ENCODE results near the gene PRR23E. TPM values are rescaled to one million over a fixed set of nuclear protein-coding genes. Genes with fewer than 3 reads are reported as not detected.

Gene PRR23E
- total RNA-seq, 1 donor from 2014 or later = not detected

DNA sequence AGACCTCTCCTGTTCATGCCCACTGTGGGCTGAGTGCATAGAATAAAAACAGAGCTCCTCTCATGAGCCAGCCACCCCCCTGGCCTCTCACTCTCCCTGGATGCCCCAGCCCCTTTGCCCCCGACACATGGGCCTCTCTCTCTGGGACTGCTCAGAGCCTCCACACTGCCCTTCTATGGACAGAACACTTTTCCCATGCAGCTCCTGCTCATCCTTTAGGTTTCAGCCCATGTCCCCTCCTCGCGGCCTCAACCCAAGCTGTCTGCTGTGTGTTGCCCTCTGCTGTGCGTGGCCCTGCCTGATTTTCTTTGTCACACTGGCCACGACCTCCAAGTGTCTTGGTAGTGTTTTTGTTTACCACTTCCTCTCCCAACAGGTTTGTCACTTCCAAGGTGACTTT lies 20.7 kb upstream of the PRR23E start:
- Histone ChIP-seq H3K27me3 (ENCODE audit: insufficient read depth, low read length) (no peaks in the 10 kb centered on the region), H3K4me1 (ENCODE audit: insufficient read depth, low read length) (peaks cover 25% of the 10 kb centered on the region), H3K36me3 (ENCODE audit: insufficient read depth, low read length) (no peaks in the 10 kb centered on the region), H3K27ac (ENCODE audit: low read depth, low read length) (no peak overlapping the region), H4K20me1 (ENCODE audit: insufficient read depth, low read length) (no peaks in the 10 kb centered on the region), H3K9ac (ENCODE audit: low read length) (no peak overlapping the region), H3K79me2 (ENCODE audit: insufficient read depth, low read length) (no peaks in the 10 kb centered on the region), H3K4me2 (ENCODE audit: low read length) (no peak overlapping the region), H2AFZ (ENCODE audit: low read depth, low read length) (no peak overlapping the region), H3K4me3 (ENCODE audit: insufficient read depth, low read depth, low read length) (no peak overlapping the region), H3K9me3 (ENCODE audit: insufficient read depth, low read depth, low read length) (no peaks in the 10 kb centered on the region)
- Mint-ChIP-seq H3K9me3 (ENCODE audit: unreplicated experiment) (peaks cover 7% of the 10 kb centered on the region), H3K4me1 (ENCODE audit: low read depth, unreplicated experiment) (peaks cover 20% of the 10 kb centered on the region), H3K4me3 (ENCODE audit: unreplicated experiment) (no peak overlapping the region), H3K36me3 (ENCODE audit: low read depth, unreplicated experiment) (no peaks in the 10 kb centered on the region), H3K27ac (ENCODE audit: unreplicated experiment) (no peak overlapping the region), H3K27me3 (ENCODE audit: low read depth, unreplicated experiment) (peaks cover 28% of the 10 kb centered on the region)
- FAIRE-seq = no peak
- no peak for DNase-seq (ENCODE audit: low read depth)
- no peak for TF ChIP-seq EZH2 (IDR thresholded peaks at IDR 0.05; ENCODE audit: insufficient read depth, low read length)
- no peak for TF ChIP-seq CTCF (IDR thresholded peaks at IDR 0.05; ENCODE audit: insufficient read depth, low read depth, low read length)

GRCh38 chr3:127172781-127173515 lies 20.0 kb upstream of the PRR23E start:
- Mint-ChIP-seq H3K27me3 (ENCODE audit: low read depth, unreplicated experiment) (peaks cover 21% of the 10 kb centered on the region), H3K4me3 (ENCODE audit: unreplicated experiment) (no peak overlapping the region), H3K27ac (ENCODE audit: unreplicated experiment) (peak overlapping the region; percentile 58), H3K36me3 (ENCODE audit: low read depth, unreplicated experiment) (no peaks in the 10 kb centered on the region), H3K4me1 (ENCODE audit: low read depth, unreplicated experiment) (peaks cover 20% of the 10 kb centered on the region), H3K9me3 (ENCODE audit: unreplicated experiment) (peaks cover 7% of the 10 kb centered on the region)
- H3K4me1 ChIP-seq (ENCODE audit: insufficient read depth, low read length) = peaks cover 25% of the 10 kb centered on the region
- no peaks in the 10 kb centered on the region for H3K9me3 ChIP-seq (ENCODE audit: insufficient read depth, low read depth, low read length)
- TF ChIP-seq EZH2 (IDR thresholded peaks at IDR 0.05; ENCODE audit: insufficient read depth, low read length) (no peak), CTCF (IDR thresholded peaks at IDR 0.05; ENCODE audit: insufficient read depth, low read depth, low read length) (no peak)
- H3K9ac ChIP-seq (ENCODE audit: low read length) = peak overlapping the region; percentile 49
- peak overlapping the region; percentile 47 for H2AFZ ChIP-seq (ENCODE audit: low read depth, low read length)
- H3K79me2 ChIP-seq (ENCODE audit: insufficient read depth, low read length) = no peaks in the 10 kb centered on the region
- no peaks in the 10 kb centered on the region for H3K36me3 ChIP-seq (ENCODE audit: insufficient read depth, low read length)
- peak overlapping the region; percentile 78 for H3K4me2 ChIP-seq (ENCODE audit: low read length)
- H3K27ac ChIP-seq (ENCODE audit: low read depth, low read length) = peak overlapping the region; percentile 41
- no peaks in the 10 kb centered on the region for H4K20me1 ChIP-seq (ENCODE audit: insufficient read depth, low read length)
- H3K4me3 ChIP-seq (ENCODE audit: insufficient read depth, low read depth, low read length) = no peak overlapping the region
- no peaks in the 10 kb centered on the region for H3K27me3 ChIP-seq (ENCODE audit: insufficient read depth, low read length)
- DNase-seq (ENCODE audit: low read depth) = peak; percentile 79
- FAIRE-seq = no peak

DNA sequence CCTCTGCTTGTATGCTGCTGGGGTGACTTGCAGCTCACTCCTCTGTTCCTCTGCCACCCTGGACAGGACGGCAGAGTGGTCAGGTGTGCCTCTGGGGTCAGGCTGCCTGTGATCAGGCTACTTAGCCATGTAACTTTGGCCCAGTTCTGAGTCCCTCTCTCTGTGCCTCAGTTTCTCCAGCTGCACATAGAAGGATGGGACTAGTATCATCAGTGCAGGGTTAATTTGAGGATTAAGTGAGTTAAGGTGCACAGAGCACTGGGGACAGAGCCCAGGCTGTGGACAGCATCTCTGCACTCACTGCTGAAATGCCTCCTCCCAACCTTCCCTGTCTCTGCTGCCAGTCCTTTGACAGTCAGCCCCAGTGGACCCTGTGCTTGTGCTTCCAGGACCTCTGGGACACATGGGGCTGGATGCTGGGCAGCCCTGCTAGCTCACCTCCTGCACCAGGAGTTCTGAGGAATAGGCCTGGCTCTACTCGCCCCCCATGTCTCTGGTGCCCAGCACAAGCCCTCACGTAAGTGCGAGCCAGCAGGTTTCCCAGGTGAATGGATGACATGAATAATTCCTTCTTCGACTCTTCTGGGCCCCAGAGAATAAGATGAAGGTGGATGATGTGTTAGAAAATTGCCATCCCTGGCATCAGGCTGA lies 19.3 kb upstream of the PRR23E start:
- peak overlapping the region; percentile 78 for H3K4me2 ChIP-seq (ENCODE audit: low read length)
- H3K36me3 Mint-ChIP-seq (ENCODE audit: low read depth, unreplicated experiment) = no peaks in the 10 kb centered on the region
- peaks cover 20% of the 10 kb centered on the region for H3K4me1 Mint-ChIP-seq (ENCODE audit: low read depth, unreplicated experiment)
- H3K9me3 ChIP-seq (ENCODE audit: insufficient read depth, low read depth, low read length) = no peaks in the 10 kb centered on the region
- H3K27me3 Mint-ChIP-seq (ENCODE audit: low read depth, unreplicated experiment) = peaks cover 16% of the 10 kb centered on the region
- H3K4me3 Mint-ChIP-seq (ENCODE audit: unreplicated experiment) = no peak overlapping the region
- DNase-seq (ENCODE audit: low read depth) (no peak), FAIRE-seq (no peak)
- no peaks in the 10 kb centered on the region for H3K36me3 ChIP-seq (ENCODE audit: insufficient read depth, low read length)
- no peaks in the 10 kb centered on the region for H3K79me2 ChIP-seq (ENCODE audit: insufficient read depth, low read length)
- H3K9me3 Mint-ChIP-seq (ENCODE audit: unreplicated experiment) = peaks cover 7% of the 10 kb centered on the region
- no peak overlapping the region for H3K27ac Mint-ChIP-seq (ENCODE audit: unreplicated experiment)
- H3K27ac ChIP-seq (ENCODE audit: low read depth, low read length) = no peak overlapping the region
- H3K9ac ChIP-seq (ENCODE audit: low read length) = no peak overlapping the region
- no peak overlapping the region for H3K4me3 ChIP-seq (ENCODE audit: insufficient read depth, low read depth, low read length)
- H4K20me1 ChIP-seq (ENCODE audit: insufficient read depth, low read length) = no peaks in the 10 kb centered on the region
- H3K4me1 ChIP-seq (ENCODE audit: insufficient read depth, low read length) = peaks cover 25% of the 10 kb centered on the region
- H3K27me3 ChIP-seq (ENCODE audit: insufficient read depth, low read length) = no peaks in the 10 kb centered on the region
- no peak overlapping the region for H2AFZ ChIP-seq (ENCODE audit: low read depth, low read length)
- TF ChIP-seq CTCF (IDR thresholded peaks at IDR 0.05; ENCODE audit: insufficient read depth, low read depth, low read length) = no peak
- TF ChIP-seq EZH2 (IDR thresholded peaks at IDR 0.05; ENCODE audit: insufficient read depth, low read length) = no peak

Measured in astrocyte (in vitro differentiated cells and primary cell).